ENCODE results near the gene IL12RB1. TPM values are rescaled to one million over a fixed set of nuclear protein-coding genes. Genes with fewer than 3 reads are reported as not detected.

Gene IL12RB1
- not detected in 2 replicates for total RNA-seq

DNA sequence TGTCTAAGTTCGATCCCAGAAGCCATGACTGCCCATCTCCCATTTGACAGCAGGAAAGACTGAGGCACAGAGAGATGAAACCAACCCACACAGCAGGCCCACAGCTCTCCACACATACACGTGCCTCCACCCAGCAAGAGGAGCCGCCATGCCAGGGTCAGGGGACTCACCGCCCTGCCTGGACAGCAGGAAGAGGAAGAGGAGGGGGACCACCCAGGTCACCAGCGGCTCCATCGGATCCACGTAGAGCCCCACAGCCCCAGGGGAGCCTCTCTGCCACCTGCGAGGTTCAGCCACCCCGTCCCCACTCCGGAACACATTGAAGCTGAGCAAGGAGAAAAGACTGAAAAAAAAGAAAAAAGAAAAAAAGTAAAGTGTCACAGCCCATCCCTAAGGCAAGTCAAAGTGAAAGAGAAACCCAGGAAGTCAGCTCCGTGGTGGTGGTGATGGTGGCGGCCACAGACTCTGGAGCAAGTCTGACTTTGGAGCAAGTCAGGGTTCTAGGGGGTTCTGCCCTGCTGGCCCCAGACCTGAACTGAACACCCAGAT lies at the start of gene IL12RB1:
TSS of gene IL12RB1 (minus strand) at position 345 of the 549 bp plus-strand sequence. CDS start at position 234, 111 bp downstream.

DNA sequence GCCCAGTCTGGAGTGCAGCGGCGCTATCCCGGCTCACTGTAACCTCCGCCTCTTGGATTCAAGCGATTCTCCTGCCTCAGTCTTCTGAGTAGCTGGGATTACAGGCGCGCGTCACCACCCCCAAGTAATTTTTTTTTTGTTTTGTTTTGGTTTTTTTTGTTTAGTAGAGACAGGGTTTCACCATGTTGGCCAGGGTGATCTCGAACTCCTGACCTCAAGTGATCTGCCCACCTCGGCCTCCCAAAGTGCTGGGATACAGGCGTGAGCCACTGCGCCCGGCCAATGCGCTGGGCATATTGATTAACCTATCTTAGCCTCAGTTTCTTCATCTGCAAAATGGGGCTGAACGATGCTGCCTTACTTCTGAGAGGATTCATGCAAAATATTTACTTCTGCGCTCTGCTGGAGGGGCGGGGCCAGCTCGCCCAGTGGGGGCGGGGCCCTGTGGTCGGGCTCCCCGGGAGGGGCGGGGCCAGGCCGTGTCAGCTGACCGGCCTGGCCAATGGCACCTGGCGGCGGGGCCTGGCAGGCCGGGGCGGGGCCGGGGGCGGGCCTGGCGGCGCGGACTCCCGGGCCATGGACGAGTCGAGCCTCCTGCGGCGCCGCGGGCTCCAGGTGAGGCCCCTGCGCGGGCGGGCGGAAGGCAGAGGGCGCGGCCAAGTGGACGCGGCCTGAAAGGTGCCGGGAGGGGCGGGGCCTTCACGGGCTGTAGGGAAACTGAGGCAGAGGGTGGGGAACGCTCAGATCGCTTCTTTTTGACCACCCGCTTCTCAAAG lies 10.7 kb upstream of the IL12RB1 start, which contains the start of gene MAST3:
TSS of gene MAST3 (plus strand) at position 562 of the 776 bp plus-strand sequence. CDS start at position 577, 15 bp downstream.

Other genes with a start within 250 kb of the IL12RB1 start
- 0.70 and 0.85 TPM in 2 replicates for gene JAK3, start 239.0 kb downstream of the IL12RB1 start, total RNA-seq
- gene RPL18A, start 227.0 kb downstream of the IL12RB1 start, total RNA-seq = 2,105 and 2,354 TPM in 2 replicates
- 0.37 TPM in 1 of 2 replicates, not detected in the other for gene SLC5A5, start 215.0 kb downstream of the IL12RB1 start, total RNA-seq
- gene CCDC124, start 153.9 kb downstream of the IL12RB1 start, total RNA-seq = 86.3 and 94.5 TPM in 2 replicates
- not detected in 2 replicates for gene KCNN1, start 119.8 kb downstream of the IL12RB1 start, total RNA-seq
- 5.6 and 9.8 TPM in 2 replicates for gene ARRDC2, start 78.8 kb downstream of the IL12RB1 start, total RNA-seq
- gene MAST3, start 10.8 kb upstream of the IL12RB1 start, total RNA-seq = 2.5 and 4.4 TPM in 2 replicates
- gene PIK3R2, start 66.2 kb upstream of the IL12RB1 start, total RNA-seq = 25.1 and 44.8 TPM in 2 replicates
- 9.2 and 15.6 TPM in 2 replicates for gene IFI30, start 86.9 kb upstream of the IL12RB1 start, total RNA-seq
- gene MPV17L2, start 106.3 kb upstream of the IL12RB1 start, total RNA-seq = 33.0 and 51.6 TPM in 2 replicates
- 1.4 TPM in 2 replicates for gene RAB3A, start 117.1 kb upstream of the IL12RB1 start, total RNA-seq
- not detected in 2 replicates for gene PDE4C, start 139.5 kb upstream of the IL12RB1 start, total RNA-seq
- gene IQCN, start 187.5 kb upstream of the IL12RB1 start, total RNA-seq = not detected in 2 replicates
- 117 and 146 TPM in 2 replicates for gene JUND, start 194.7 kb upstream of the IL12RB1 start, total RNA-seq
- 484 and 512 TPM in 2 replicates for gene LSM4, start 236.1 kb upstream of the IL12RB1 start, total RNA-seq

Data from airway epithelial cell (primary cell).